SK-N-SH (cell line): ENCODE data around the gene LRRTM2.

Experiments
- ELF1 ChIP-seq: IDR thresholded peaks from 2 replicates; pipeline ENCODE4 v1.4.0; 2012
- EP300 ChIP-seq, 2 experiments: IDR thresholded peaks; 2 replicates each; pipeline versions ENCODE4 v1.4.0 to v1.6.1; 2012; ENCODE audit warnings: borderline replicate concordance in 1 of 2, low read depth in 1 of 2, low read length in 1 of 2
- EZH2phosphoT487 ChIP-seq: fragments of 200-600 bp; sonication (generic); IDR thresholded peaks from 2 replicates; pipeline ENCODE4 v1.6.1; 2017; ENCODE audit warnings: low read depth, mixed run types, mild to moderate bottlenecking, antibody characterized with exemption, moderate library complexity, borderline replicate concordance
- FOXM1 ChIP-seq: IDR thresholded peaks from 2 replicates; pipeline ENCODE4 v1.4.0; 2012; ENCODE audit warnings: low read depth, mild to moderate bottlenecking
- GABPA ChIP-seq: IDR thresholded peaks from 2 replicates; pipeline ENCODE4 v1.4.0; 2012; ENCODE audit warnings: low read depth, mild to moderate bottlenecking
- JUND ChIP-seq: IDR thresholded peaks from 2 replicates; pipeline ENCODE4 v1.4.0; 2012
- MXI1 ChIP-seq: IDR thresholded peaks from 2 replicates; pipeline ENCODE4 v1.6.1; 2012; ENCODE audit warnings: mild to moderate bottlenecking, low read depth, low read length, improper control_type of control experiment
- POLR2AphosphoS5 ChIP-seq: IDR thresholded peaks from 2 replicates; pipeline ENCODE4 v1.6.1; 2012; ENCODE audit warnings: low read depth, low read length
- TEAD4 ChIP-seq: IDR thresholded peaks from 2 replicates; pipeline ENCODE4 v1.4.0; 2012; ENCODE audit warnings: mild to moderate bottlenecking, borderline replicate concordance; ENCODE audit not compliant: insufficient read depth
- TF ChIP-seq, protein P1 (sequence below): fragments of 200-600 bp; sonication (generic); IDR thresholded peaks from 2 replicates; pipeline ENCODE4 v1.6.1; 2017; ENCODE audit warnings: antibody characterized with exemption, mild to moderate bottlenecking, moderate library complexity
- TF ChIP-seq, protein P2 (sequence below): IDR thresholded peaks from 2 replicates; pipeline ENCODE4 v1.4.0; 2012; ENCODE audit warnings: low read depth
- TF ChIP-seq, protein P3 (sequence below): fragments of 150-350 bp; IDR thresholded peaks from 2 replicates; pipeline ENCODE4 v1.6.1; 2017; ENCODE audit warnings: antibody characterized with exemption, low read length, low read depth, borderline replicate concordance
- TF ChIP-seq, protein P4 (sequence below): IDR thresholded peaks from 2 replicates; pipeline ENCODE4 v1.6.1; 2012; ENCODE audit warnings: mild to moderate bottlenecking, low read depth, low read length, moderate library complexity

DNA sequence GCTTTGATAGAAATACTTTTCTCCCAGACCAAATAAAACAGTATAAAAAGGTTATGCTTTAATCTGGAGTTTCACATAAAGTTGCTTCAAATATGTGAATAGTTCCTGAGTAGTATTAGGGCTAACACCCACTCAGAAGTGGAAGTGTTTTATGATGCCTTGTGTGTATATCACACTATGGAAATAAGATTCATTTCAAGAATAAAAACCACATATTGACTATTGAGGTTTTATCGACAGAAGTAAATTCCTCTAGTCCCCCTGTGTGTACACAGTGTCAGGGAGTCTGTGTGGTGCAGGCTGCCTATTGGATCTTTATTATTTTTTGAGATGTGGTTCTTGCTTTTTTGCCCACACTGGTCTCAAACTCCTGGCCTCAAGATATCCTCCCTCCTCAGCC is 20.8 kb upstream of the LRRTM2 start:
- TF ChIP-seq, protein P1, sequence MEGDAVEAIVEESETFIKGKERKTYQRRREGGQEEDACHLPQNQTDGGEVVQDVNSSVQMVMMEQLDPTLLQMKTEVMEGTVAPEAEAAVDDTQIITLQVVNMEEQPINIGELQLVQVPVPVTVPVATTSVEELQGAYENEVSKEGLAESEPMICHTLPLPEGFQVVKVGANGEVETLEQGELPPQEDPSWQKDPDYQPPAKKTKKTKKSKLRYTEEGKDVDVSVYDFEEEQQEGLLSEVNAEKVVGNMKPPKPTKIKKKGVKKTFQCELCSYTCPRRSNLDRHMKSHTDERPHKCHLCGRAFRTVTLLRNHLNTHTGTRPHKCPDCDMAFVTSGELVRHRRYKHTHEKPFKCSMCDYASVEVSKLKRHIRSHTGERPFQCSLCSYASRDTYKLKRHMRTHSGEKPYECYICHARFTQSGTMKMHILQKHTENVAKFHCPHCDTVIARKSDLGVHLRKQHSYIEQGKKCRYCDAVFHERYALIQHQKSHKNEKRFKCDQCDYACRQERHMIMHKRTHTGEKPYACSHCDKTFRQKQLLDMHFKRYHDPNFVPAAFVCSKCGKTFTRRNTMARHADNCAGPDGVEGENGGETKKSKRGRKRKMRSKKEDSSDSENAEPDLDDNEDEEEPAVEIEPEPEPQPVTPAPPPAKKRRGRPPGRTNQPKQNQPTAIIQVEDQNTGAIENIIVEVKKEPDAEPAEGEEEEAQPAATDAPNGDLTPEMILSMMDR = no peak
- TF ChIP-seq POLR2AphosphoS5 (no peak), JUND (no peak), TEAD4 (no peak), GABPA (no peak), EZH2phosphoT487 (no peak), FOXM1 (no peak), ELF1 (no peak), MXI1 (no peak), EP300 (IDR thresholded peaks at IDR 0.05; ENCODE audit: borderline replicate concordance in 1 of 2, low read depth in 1 of 2, low read length in 1 of 2) (no peak)
- TF ChIP-seq, protein P2, sequence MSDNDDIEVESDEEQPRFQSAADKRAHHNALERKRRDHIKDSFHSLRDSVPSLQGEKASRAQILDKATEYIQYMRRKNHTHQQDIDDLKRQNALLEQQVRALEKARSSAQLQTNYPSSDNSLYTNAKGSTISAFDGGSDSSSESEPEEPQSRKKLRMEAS = no peak
- TF ChIP-seq, protein P3, sequence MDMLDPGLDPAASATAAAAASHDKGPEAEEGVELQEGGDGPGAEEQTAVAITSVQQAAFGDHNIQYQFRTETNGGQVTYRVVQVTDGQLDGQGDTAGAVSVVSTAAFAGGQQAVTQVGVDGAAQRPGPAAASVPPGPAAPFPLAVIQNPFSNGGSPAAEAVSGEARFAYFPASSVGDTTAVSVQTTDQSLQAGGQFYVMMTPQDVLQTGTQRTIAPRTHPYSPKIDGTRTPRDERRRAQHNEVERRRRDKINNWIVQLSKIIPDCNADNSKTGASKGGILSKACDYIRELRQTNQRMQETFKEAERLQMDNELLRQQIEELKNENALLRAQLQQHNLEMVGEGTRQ = no peak
- TF ChIP-seq, protein P4, sequence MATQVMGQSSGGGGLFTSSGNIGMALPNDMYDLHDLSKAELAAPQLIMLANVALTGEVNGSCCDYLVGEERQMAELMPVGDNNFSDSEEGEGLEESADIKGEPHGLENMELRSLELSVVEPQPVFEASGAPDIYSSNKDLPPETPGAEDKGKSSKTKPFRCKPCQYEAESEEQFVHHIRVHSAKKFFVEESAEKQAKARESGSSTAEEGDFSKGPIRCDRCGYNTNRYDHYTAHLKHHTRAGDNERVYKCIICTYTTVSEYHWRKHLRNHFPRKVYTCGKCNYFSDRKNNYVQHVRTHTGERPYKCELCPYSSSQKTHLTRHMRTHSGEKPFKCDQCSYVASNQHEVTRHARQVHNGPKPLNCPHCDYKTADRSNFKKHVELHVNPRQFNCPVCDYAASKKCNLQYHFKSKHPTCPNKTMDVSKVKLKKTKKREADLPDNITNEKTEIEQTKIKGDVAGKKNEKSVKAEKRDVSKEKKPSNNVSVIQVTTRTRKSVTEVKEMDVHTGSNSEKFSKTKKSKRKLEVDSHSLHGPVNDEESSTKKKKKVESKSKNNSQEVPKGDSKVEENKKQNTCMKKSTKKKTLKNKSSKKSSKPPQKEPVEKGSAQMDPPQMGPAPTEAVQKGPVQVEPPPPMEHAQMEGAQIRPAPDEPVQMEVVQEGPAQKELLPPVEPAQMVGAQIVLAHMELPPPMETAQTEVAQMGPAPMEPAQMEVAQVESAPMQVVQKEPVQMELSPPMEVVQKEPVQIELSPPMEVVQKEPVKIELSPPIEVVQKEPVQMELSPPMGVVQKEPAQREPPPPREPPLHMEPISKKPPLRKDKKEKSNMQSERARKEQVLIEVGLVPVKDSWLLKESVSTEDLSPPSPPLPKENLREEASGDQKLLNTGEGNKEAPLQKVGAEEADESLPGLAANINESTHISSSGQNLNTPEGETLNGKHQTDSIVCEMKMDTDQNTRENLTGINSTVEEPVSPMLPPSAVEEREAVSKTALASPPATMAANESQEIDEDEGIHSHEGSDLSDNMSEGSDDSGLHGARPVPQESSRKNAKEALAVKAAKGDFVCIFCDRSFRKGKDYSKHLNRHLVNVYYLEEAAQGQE = no peak
